Fibroblast of lung (primary cell): ENCODE data around the gene CEP76. TPM values are rescaled to one million over a fixed set of nuclear protein-coding genes. Genes with fewer than 3 reads are reported as not detected.

Experiments used
- DNase-seq, 2 donors: peaks; one replicate each; pipeline versions ENCODE4 v3.0.0 to v3.0.0-alpha.2; 2010; ENCODE audit warnings: low read depth in 2 of 2
- H2AFZ ChIP-seq: 2 replicates; pipeline ENCODE4 v1.5.1; 2012; ENCODE audit warnings: low read length, control low read depth, inconsistent platforms
- H3K27ac ChIP-seq: 2 replicates; pipeline ENCODE4 v1.5.1; 2011; ENCODE audit warnings: low read length, control low read depth; ENCODE audit not compliant: insufficient read depth
- H3K27me3 ChIP-seq: 2 replicates; pipeline ENCODE4 v1.5.1; 2011; ENCODE audit warnings: mild to moderate bottlenecking, low read length; ENCODE audit not compliant: control insufficient read depth, insufficient read depth
- H3K36me3 ChIP-seq: 2 replicates; pipeline ENCODE4 v1.5.1; 2011; ENCODE audit warnings: low read length; ENCODE audit not compliant: control insufficient read depth, insufficient read depth
- H3K4me1 ChIP-seq: 2 replicates; pipeline ENCODE4 v1.5.1; 2011; ENCODE audit warnings: low read length; ENCODE audit not compliant: control insufficient read depth, insufficient read depth; ENCODE audit errors: extremely low read depth
- H3K4me2 ChIP-seq: 2 replicates; pipeline ENCODE4 v1.5.1; 2011; ENCODE audit warnings: low read length, control low read depth; ENCODE audit not compliant: insufficient read depth; ENCODE audit errors: extremely low read depth
- H3K4me3 ChIP-seq, 4 experiments: fragments of 200-600 bp in 1 of 4; sonication (generic) in 1 of 4; replicated peaks in 1 of 4; 2 replicates each; pipeline ENCODE4 v1.5.1; 2011 to 2016; ENCODE audit warnings: low read length in 4 of 4, low read depth in 3 of 4, mild to moderate bottlenecking in 3 of 4, control low read depth in 2 of 4, inconsistent platforms in 1 of 4, mixed read lengths in 1 of 4; ENCODE audit not compliant: insufficient read depth in 1 of 4; ENCODE audit errors: control extremely low read depth in 1 of 4
- H3K79me2 ChIP-seq: 2 replicates; pipeline ENCODE4 v1.5.1; 2012; ENCODE audit warnings: mild to moderate bottlenecking, low read length, inconsistent platforms; ENCODE audit not compliant: control insufficient read depth, insufficient read depth
- H3K9ac ChIP-seq: 2 replicates; pipeline ENCODE4 v1.5.1; 2011; ENCODE audit warnings: mild to moderate bottlenecking, low read length, control low read depth; ENCODE audit not compliant: insufficient read depth
- H3K9me3 ChIP-seq: 2 replicates; pipeline ENCODE4 v1.5.1; 2012; ENCODE audit warnings: low read depth, low read length; ENCODE audit not compliant: control insufficient read depth, insufficient read depth
- H4K20me1 ChIP-seq: 2 replicates; pipeline ENCODE4 v1.5.1; 2011; ENCODE audit warnings: low read length; ENCODE audit not compliant: control insufficient read depth, insufficient read depth; ENCODE audit errors: extremely low read depth
- EZH2 ChIP-seq: IDR thresholded peaks from 2 replicates; pipeline ENCODE4 v1.5.1; 2012; ENCODE audit warnings: low read length, control low read depth, mild to moderate bottlenecking; ENCODE audit errors: missing control alignments
- polyA plus RNA-seq, 2 donors: library from polyadenylated mRNA; depleted of rRNA in 1 of 2; stranded (reverse) in 1 of 2; unstranded in 1 of 2; fragments of >200 nt; gene quantifications; 2 replicates each; pipeline ENCODE4 v1.2.1, GENCODE V29; 2011 to 2012; ENCODE audit warnings: missing spikeins in 1 of 2
- total RNA-seq: library from RNA; depleted of rRNA; stranded (reverse); fragments of >200 nt; gene quantifications from 2 replicates; pipeline ENCODE4 v1.2.1, GENCODE V29; 2014
- TF ChIP-seq, protein P1 (sequence below), 2 donors: IDR thresholded peaks in 1 of 2; conservative IDR thresholded peaks in 1 of 2; 1 replicate in 1 of 2; 2 replicates in 1 of 2; pipeline ENCODE4 v1.5.1; 2011 to 2012; ENCODE audit warnings: low read length in 2 of 2, control low read depth in 1 of 2, inconsistent platforms in 1 of 2, low read depth in 1 of 2, mild to moderate bottlenecking in 1 of 2

CEP76 gene
- total and polyA plus RNA-seq, 2 donors (not counting 1 experiment from before 2014, with no cell fraction given), result 5.2 to 8.1 TPM

DNA sequence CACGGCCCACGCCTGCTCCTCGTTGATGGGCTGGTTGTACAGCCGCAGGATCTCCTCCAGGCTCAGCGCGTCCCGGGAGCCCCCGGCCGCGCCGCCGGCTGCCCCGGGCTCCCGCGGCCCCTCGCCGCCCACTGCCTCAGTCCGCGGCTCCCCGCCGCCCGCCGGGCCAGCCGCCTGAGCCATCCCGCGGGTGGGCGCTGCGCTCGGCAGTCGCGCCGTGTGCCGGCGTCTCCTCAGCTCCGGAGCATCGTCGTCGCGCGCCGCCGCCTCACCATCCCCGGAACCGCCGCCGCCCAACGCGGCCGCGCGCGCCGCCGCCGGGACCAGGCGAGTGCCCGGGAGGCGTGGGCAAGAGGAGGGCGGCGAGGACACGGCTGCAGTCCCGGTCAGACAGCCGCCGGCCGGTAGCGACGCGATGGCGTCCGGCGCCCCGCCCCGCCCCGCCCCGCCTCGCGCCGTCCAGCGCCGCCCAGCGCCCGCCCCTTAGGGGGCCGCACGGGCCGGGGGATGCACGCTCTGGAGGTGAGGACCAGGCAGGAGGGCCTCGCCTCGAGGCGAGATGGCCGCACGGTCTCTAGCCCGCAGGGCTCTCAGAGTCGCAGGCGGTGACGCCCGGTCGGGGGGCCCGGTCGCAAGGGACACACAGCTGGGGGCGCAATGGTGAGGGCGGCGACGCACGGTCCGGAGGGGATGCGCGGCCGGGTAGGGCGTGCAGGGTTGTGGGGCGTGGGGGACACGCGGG is 44.7 kb downstream of the CEP76 start, which contains the start of gene SPIRE1:
TSS of gene SPIRE1 (minus strand) at position 424 of the 742 bp plus-strand sequence. CDS start at position 183, 241 bp downstream.
- no peaks in the 10 kb centered on the region for H3K9me3 ChIP-seq
- peak within 1 kb of the TSS; percentile 89 for H3K9ac ChIP-seq
- peak within 1 kb of the TSS; percentile 89 for H3K4me2 ChIP-seq
- peak within 1 kb of the TSS; percentile 79 for H3K27ac ChIP-seq
- peak within 1 kb of the TSS; percentile 83 for H2AFZ ChIP-seq
- no peaks in the 10 kb centered on the region for H3K27me3 ChIP-seq
- peak; percentile 48 to 65 for DNase-seq
- H3K36me3 ChIP-seq, result no peaks in the 10 kb centered on the region
- no peak for TF ChIP-seq EZH2
- TF ChIP-seq, protein P1, sequence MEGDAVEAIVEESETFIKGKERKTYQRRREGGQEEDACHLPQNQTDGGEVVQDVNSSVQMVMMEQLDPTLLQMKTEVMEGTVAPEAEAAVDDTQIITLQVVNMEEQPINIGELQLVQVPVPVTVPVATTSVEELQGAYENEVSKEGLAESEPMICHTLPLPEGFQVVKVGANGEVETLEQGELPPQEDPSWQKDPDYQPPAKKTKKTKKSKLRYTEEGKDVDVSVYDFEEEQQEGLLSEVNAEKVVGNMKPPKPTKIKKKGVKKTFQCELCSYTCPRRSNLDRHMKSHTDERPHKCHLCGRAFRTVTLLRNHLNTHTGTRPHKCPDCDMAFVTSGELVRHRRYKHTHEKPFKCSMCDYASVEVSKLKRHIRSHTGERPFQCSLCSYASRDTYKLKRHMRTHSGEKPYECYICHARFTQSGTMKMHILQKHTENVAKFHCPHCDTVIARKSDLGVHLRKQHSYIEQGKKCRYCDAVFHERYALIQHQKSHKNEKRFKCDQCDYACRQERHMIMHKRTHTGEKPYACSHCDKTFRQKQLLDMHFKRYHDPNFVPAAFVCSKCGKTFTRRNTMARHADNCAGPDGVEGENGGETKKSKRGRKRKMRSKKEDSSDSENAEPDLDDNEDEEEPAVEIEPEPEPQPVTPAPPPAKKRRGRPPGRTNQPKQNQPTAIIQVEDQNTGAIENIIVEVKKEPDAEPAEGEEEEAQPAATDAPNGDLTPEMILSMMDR (conservative IDR thresholded peaks at IDR 0.05 in 1 of 2, IDR thresholded peaks at IDR 0.05 in 1 of 2; ENCODE audit: low read depth in 1 of 2, low read length in 2 of 2), result no peak
- H4K20me1 ChIP-seq, result no peaks in the 10 kb centered on the region
- peaks cover 2% of the 10 kb centered on the region for H3K4me1 ChIP-seq
- peaks cover 37% of the 10 kb centered on the region for H3K79me2 ChIP-seq
- peak within 1 kb of the TSS; percentile 66 to 98 (median 74) for H3K4me3 ChIP-seq

DNA sequence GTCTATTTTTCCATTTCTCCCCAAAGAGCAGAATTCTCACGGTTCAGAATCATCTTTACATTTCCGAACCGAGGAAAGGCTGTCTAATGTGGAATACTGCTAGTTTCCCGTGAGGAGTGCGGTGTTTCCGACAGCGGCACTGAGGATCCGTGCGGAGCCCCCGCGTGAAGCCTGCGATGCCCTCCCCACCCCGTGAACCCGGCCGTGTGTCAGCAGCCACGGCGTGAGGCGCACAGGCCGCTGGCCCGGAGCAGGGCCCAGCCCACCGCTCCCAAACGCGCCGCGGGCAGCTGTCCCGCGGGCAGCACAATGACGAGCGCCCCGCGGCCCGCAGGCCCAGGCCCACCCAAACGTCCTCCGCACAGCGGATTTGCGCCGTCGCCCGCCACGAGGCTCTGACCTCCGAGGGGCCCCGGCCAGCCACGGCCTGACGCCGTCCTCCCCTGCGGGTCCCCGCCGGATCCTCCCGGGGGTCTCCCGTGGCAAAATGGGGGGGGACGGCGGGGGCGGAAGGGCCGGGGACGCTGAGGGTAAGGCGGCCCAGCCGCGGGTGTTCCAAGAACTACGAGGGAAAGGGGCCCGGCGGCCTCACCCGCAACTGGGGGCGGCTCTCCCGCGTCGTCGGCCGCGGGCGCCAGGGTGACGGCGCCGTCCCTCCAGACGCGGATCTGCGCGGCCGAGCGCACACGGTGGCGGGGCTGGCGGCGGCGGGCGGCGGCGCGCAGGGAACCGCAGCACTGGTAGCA is 45.4 kb downstream of the CEP76 start:
- no peaks in the 10 kb centered on the region for H3K27me3 ChIP-seq
- H3K9me3 ChIP-seq, result no peaks in the 10 kb centered on the region
- no peaks in the 10 kb centered on the region for H4K20me1 ChIP-seq
- peak; percentile 37 to 58 for DNase-seq
- H3K79me2 ChIP-seq, result peaks cover 45% of the 10 kb centered on the region
- H3K4me2 ChIP-seq, result peak overlapping the region; percentile 89
- peak overlapping the region; percentile 14 for H2AFZ ChIP-seq
- H3K4me1 ChIP-seq, result peaks cover 2% of the 10 kb centered on the region
- H3K36me3 ChIP-seq, result no peaks in the 10 kb centered on the region
- TF ChIP-seq, protein P1 (conservative IDR thresholded peaks at IDR 0.05 in 1 of 2, IDR thresholded peaks at IDR 0.05 in 1 of 2; ENCODE audit: low read depth in 1 of 2, low read length in 2 of 2), result no peak
- no peak for TF ChIP-seq EZH2
- H3K27ac ChIP-seq, result peak overlapping the region; percentile 79
- H3K4me3 ChIP-seq, result peak overlapping the region; percentile 66 to 98 (median 74)
- peak overlapping the region; percentile 89 for H3K9ac ChIP-seq

DNA sequence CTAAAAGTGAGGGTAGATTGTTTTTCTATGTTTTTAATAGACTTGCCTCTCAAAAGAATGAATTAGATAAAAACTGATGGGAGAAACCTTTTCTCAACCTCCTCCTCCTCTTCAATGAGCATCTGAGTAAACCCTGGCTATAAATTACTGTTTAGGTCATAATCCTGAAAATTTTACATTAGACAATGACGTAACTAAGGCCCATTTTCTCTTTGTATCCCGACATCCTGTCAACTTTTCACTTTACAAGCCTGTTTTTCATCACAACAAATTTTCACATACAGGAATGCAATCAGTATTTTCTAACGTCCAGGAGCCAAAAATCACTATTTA is 46.0 kb downstream of the CEP76 start:
- peak overlapping the region; percentile 79 for H3K27ac ChIP-seq
- no peak for TF ChIP-seq EZH2
- TF ChIP-seq, protein P1 (conservative IDR thresholded peaks at IDR 0.05 in 1 of 2, IDR thresholded peaks at IDR 0.05 in 1 of 2; ENCODE audit: low read depth in 1 of 2, low read length in 2 of 2), result no peak

More for the DNA sequence above, 46.0 kb downstream of the CEP76 start:
- Histone ChIP-seq H3K4me1 (peaks cover 2% of the 10 kb centered on the region), H3K4me2 (peak overlapping the region; percentile 89), H3K9me3 (no peaks in the 10 kb centered on the region), H3K9ac (peak overlapping the region; percentile 89), H4K20me1 (no peaks in the 10 kb centered on the region), H3K4me3 (peak overlapping the region; percentile 66 to 98 (median 74)), H3K36me3 (no peaks in the 10 kb centered on the region), H2AFZ (peak overlapping the region; percentile 14), H3K27me3 (no peaks in the 10 kb centered on the region), H3K79me2 (peaks cover 49% of the 10 kb centered on the region)
- DNase-seq, result peak; percentile 40 to 48
